ENCODE measurements around the gene FGFBP1.

Gene FGFBP1

DNA sequence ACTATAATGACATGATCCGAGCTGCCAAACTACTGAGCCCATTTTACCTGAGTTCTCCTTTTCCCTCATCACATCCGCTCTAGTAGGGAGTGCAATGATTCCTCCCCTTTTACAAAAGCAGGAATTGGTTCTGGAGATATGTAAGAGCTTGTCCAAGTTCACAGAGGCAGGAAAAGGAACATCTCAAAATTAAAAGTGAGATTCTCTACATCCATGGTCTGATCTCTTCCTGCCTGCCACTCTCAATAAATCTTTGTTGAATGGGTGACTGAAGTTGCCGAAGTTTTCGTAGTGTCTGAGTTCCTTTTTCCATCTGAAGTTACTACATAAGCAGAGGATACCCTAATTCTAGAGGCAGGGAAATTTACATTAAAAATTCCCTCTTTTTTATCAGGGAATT is at the start of gene FGFBP1:
FGFBP1 (minus strand) TSS at position 101 of the 400 bp plus-strand sequence. CDS start 2,108 bp downstream, outside the sequence.
- DNase-seq = no peak

DNA sequence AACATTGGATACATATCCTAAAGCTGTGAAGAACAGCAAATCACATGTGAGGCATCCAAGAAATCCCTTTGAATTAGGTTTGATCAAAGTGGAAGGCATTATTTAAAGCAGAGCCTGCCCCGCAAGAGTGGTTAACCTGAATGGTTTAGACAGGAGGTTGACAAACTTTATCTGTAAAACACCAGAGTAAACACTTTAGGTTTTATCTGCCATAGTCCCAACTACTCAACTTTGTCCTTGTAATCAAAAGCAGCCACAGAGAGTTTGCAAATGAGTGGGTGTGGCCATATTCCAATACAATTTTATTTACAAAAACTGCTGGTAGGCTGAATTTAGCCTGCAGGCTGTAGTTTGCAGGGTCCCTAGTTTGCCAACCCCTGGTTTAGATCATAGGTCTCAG is 49.7 kb upstream of the FGFBP1 start:
- no peak for DNase-seq

DNA sequence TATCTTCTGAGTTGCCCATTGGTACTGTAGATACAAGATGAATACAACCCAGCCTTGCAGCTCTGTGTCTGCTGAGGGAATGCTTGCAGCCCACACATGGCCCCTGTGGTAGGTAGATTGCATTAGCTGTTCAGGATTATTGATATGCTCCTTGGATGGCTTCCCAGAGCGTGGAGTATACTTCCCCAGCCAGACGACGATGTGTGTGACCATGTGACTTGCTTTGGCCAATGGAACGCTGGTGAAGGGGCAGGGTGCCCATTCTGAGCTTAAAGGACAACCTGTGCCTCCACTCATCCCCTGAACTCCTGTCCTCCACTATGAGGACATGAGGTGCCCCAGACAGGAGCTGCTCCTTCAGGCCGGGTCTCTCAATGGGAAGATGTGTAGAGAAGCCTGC is 48.4 kb upstream of the FGFBP1 start:
- no peak for DNase-seq

DNA sequence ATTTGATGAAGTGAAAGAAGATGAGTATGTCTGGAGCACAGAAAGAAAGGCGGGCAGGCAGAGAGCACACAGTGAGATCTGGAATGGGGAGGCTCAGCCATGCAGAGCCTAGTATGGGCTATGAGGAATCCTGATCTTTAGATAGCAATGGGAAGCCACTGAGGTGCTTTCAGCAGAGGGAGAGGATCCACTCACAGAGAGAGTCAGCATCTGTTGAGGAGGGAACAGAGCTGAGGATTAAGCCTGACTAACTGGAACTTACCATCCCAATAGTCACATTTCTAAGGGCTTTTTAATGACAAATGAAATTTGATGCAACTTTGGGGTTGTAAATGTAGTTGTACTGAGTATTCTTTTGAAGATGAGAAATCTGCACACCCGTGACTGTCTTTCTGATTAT is 45.1 kb upstream of the FGFBP1 start:
- DNase-seq = no peak

DNA sequence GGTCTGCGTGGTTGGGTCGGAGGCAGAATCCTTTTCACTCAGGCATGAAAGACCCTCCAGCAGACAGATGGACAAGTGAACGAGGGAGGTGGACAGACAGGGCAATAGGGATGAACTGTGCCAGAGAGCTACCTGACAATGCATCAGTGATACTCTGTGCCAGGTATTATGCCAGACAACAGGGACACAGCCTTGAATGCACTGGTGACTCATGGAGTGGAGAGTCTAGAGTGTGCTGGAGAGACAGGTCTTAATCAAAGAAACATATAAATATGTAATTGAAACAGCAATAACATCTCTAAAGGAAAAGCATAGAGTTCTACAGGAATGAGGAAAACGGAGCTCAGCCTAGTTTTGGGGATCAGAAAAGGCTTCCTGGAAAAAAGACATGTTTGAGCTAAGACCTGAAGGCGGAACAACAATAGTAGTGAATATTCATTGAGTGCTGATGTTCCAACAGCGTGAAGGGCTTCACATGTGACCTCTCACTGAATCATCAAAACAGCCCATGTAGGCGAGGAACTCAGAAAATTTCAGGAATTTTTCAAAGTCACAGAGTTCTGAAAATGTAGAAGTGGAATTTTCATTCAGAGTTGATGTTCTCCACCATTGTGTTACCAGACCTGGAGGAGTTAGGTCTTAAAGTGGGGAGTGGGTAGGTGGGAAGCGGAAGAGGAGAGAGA is 44.4 kb upstream of the FGFBP1 start:
- no peak for DNase-seq

DNA sequence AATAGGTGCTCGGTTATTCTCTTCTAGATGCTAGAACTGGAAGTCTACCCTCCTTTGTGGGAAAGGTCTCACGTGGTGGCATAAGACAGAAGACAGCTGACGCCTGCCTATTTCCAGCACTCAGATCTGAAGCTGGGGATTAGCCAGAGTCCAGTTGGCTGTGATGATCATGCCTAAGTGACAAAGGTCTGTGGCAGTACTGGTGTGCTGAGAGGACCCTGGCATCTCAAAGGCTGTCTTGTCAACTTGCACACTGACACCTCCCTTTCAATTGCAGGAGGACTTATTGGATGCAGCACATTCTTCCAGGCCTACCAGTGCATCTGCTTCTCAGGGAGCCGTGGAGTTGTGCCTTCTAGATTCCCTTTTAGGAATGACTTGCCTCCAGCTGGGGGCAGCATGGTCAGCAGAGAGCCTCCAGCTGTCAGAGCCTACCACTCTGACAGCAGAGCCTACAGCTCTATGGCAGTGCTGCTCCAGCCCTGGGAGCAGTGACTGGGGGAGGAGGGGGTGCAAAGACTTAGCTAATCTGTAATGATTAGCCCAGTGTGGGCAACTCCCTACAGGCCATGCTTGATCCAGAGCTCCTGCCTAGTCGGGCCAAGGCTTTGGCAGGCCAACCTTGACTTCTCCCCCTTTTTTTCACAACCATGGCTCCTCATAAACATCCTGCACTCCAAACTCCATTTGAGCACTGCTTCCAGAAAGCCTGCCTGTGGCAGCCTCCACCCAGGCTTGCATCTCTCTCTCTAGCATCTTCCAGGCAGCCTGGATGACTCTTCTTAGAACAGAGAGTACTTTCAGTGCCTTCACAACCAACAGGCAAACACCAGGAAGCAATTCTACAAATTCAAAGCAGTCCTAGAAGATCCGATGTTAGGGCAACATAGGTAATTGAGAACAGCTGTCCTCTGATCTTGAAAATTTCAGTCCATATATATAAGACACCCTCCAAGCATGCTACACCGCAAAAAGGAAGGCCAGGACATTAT is 38.2 kb upstream of the FGFBP1 start:
- DNase-seq = no peak

DNA sequence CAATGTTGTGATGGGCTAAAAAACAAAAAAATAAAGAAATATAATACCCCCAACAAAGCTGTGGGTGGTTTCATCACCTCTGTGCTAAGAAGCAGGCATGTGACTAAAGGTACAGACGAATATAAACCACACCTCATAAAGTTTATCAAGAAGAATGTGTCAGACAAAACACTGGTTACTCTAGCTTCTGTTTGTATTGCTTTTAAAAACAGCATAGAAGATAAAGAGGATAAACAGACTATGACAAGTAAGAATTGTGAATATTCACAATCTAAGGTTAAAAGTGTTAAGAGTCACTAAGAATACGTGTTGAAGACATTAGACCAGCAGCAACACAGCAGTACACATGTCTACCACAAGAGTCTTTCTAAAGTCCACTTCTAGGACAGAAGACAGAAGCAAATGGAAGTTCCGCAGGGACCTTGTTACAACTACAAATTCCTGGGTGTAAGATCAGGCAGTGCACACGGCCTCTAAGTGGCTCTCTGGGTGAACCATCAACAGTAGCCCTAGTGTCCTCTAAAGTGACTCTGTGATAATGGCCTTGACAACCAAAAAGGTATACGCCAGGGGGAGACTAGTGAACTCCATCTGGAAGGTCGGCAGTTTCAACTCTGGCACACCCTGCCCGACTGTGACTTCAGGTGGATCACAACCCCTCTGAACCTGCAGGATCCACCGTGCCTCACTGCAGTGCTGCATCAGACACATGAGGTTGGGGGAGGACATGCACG is 32.7 kb upstream of the FGFBP1 start:
- DNase-seq = no peak

DNA sequence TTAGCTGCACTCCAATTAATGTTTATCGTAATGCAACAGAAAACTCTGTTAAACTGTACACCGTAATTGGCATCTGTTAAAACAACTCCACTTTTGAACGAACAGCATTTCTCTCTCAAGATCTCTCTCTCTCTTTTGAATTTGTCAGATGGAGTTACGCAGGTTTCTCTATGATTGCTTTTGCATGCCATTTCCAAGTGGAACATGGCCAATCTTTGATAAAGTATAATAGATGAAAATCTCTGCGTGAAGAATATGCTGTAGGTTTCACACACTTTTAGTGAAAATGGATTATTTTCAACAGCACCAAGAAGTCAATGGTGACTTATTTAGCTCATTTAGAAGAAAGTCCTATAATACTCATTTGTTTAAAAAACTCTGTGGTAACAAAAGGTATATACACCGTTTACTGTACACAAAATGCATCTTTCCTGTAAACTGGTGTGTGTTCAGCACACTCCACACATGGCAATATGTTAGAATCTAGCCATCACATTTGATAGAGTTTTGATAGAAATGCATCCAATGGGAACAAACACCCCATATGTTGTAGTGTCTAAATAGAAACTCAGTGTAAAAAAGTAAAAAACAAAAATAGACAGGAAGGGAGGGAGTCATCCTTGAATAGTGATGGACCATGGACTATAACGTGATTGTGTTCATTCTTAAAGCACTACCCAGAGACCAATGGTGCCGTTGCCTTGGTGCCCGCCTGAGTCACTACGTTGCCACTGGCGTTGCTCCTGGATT is 30.2 kb upstream of the FGFBP1 start:
- DNase-seq = no peak

DNA sequence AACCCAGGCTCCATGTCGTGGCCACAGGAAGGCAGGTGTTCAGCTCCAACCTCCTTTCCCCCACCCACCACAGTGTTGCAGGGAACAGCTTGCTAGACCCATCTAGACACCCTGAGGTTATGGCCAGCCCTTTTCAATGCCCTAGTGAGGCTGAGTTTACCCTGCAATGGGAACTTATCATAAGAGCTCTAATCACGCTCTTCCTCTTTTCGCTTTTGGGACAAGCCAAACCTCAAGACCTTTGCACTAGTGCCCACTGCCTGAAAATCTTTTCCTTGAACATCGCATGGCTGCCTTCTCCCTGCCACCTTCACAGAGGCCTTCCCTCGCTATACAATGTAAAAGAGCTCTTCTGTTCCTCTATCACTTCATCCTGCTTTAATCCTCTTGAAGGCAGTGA is 26.8 kb upstream of the FGFBP1 start:
- DNase-seq = no peak

DNA sequence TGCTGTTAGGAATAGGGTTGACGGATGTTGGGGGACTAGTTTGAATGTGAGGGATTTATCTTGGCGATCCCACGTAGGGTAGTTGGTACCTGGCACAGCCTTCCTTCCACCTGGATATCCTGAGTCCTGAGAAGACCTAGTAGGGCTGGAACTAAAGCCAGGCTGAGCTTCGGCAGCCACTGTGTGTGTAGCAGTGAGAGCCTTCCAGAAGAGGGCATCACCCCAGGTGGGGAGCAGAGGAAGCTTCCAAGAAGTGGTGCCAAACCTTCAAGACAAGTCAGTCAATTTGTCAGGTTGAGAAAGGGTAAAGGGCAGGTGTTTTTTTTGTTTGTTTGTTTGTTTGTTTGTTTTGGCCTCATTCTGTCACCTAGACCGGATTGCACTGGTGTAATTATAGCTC is 25.6 kb upstream of the FGFBP1 start:
- no peak for DNase-seq

DNA sequence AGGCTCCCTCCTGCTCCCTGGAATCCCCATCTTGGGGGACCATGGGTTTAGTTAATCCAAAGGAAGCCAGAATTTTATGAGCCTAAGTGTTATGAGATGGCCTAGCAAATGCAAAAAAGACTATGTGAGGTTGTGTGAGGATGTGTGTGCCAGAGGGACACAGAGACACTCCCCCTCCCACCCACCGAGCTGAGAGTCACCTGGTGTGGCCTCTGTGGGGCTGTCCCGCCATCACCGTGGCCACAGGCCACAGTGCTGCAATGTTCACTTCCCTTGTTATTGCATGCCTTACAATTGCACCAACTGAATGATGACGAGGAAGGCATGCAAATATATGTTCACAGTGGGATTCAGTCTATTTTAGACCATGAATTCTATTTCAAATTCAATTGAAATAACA is 25.0 kb upstream of the FGFBP1 start:
- no peak for DNase-seq

DNA sequence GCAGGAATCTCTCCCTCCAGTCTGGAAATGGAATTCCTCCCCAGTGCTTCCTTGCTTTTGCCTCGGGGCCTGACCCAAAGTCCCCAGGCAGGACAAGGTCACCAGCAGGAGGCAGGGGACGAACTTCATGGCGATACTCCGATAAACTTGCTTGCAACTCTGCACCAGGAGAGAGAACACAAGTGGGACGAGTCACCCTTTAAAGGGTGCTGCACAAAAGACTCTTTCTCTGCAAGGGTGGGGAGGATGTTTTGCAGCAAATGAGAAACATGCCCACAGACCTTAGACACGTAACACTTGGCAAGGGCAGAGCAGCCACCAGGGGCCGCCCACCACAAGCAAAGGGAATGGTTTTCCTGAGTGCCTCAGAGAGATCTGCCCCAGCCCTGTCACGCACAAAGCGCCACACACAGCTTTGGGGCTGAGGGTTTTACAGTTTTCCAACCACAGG is 24.5 kb upstream of the FGFBP1 start, which contains the start of gene FGFBP2:
FGFBP2 (minus strand) TSS at position 175 of the 451 bp plus-strand sequence; CDS start at position 129, 46 bp downstream.
- DNase-seq = no peak

DNA sequence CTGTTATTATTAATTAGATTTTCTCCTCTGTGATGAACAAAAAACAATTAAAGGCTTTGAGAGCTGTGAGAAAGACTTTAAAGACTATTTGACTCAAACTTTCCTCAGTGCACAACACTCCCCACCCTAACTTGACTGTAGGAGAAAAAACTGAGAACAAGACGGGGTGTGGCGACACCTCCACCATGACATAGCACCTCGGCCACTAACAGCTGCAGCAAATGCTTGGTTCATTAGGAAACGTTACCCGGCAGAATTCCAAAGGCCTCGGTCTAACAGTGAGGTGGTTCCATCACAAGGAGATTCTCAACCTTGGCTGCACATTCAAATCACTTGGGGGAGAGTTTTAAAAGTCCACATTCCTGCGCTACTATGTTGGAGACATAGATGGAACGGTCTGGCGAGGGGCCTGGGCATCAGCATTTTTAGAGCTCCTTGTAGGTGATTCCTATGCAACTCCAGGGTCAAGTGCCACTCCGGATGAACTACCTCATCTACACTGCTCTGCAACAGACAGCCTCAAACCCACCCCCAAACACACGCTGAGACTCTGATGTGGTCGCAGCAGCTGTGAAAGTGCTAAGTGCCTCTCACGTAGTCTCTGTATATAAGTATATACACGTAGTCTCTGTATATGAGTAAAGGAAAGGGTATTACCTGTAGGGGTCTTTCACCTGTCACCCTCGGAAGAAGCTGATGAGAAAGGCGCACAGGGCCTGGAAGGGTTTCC is 23.4 kb upstream of the FGFBP1 start:
- no peak for DNase-seq

DNA sequence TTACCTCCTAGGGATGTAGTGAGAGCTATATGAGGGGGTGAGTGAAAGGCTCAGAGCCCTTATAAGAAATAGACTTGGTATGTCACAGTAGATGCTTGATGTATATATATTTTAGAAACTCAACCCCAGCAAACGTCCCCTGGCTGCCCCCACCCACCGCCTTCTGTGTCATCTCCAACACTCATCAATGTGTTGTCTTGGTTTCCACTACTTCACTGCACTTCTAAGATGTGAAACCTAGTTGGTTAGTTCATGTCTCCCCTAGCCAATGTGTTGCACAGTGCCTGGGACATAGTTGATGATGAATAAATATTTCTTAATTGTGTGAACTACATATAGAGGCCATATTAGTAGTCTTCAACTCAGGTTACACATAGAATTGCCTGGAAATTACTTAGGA is 20.0 kb upstream of the FGFBP1 start:
- DNase-seq = no peak

DNA sequence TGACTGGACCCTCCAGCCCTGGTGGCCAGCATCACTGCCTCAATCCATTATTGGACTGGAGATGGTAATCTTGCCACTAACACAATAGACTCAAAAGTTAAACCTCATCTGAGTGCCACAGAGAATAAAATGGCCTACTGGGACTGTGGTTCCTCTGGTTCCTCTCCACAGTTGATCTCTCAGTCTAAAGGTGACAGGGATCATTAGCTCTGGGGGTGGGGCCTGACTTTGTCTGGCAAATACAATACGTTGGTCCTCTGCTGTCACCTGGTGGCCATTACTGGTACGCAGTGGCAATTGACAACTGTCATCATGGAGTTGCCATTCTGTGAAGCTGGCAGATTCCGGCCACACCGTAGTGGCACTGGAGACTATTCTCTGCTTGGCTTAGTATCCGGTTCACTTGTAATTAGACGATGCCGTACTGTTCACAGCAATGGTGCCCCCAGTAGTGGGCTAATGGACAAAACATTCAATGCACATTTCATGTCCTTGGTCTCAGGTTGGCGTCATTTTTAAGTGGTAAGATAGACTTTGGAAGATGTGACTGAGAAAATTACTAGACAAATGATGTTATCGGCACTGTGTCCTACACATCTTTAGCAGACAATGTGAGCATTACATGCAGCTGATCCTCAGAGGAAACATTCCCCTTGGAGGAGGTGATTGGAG is 17.8 kb upstream of the FGFBP1 start:
- peak; percentile 1 for DNase-seq

DNA sequence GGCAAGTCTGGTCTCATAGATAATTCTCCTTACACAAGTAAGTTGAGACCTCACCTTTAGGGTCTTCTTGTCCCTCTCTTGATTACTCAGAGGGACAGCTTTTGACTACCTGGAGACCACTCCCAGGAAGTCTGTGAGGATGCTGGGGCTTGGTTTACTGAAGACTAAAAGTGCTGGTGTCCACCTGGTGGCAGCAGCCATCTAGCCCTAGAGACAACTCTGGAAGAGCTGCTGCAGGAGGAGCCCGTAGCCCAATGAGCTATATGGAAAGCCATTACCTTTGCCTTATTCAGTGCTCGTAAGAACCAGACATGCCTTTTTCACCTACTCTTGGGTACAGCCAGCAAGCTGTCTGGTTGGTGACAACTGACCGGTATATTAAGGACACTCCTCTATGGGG is 17.1 kb upstream of the FGFBP1 start:
- no peak for DNase-seq

DNA sequence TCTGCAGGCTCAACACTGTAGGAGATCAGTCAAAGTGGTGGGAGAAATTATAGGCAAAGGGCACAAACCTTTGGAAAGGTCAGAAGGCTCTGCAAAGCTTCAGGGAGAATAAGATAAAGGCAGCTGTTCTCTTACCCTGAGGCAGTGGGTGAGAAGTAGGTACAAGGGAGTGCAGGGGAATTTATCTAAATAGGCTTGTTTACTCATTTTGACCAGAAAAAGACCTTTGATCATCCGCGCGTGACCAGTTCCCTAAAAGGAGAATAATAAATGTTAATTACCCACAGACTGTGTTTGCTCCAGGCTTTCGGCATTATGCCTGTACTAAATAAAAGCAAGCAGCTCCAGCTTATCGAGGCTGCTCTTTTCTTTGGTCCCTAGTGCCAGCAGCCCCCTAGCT is 15.1 kb upstream of the FGFBP1 start:
- DNase-seq = no peak

DNA sequence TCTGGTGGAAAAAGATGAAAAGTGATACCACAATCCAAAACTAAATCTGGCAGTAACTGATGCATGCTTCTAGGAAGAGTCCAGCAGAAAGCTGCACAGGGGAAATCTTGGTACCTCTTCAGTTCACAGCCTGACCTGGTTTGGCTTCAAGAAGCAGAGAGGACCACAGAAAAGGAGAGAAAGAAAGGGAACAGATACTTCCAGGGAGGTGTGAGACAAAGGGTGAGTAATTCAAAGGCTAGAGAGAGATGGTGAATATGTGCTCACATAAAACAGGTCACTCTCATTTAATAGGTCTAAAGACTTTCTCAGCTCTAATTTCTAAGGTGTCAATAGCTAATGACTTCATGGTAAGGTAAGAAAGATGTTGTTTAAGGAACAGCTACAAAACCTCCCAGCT is 13.2 kb upstream of the FGFBP1 start:
- no peak for DNase-seq

DNA sequence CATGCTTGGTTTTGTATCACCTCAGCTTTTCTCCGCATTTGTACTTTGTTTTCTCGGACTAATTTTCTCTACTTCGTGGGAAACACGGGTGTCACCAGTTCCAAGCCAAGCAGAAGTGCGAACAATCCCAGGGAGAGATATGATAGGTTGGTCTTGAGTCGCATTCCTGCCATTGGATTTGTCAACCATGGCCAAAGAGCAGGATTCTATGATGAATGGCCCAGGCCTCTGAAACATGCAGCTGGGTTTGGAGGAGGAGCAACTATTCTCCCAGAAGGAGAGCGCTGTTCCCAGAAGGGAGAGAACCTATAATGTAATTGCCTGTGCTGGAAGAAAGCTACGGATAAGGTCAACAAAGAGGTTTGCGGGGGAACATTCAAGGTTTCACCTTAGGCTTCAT is 10.3 kb upstream of the FGFBP1 start:
- DNase-seq = no peak

DNA sequence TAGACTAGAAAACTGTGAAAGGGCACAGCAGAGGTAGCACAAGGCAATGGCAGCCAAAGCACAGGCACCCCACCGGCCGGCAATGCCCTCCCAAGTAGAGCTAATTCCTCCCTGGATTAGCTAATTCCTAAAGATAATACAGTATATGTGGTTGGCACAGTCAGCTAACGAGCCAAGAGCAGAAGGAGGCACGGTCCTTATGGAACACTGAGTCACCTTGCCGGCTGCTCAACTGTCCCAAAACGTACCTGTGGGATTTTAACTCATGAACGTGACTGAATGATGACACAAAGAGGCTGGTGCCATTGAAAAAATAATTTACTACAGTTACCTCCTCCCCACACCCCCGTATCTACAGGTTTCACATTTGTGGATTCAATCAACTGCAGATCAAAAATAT is 9.1 kb upstream of the FGFBP1 start:
- DNase-seq = no peak

DNA sequence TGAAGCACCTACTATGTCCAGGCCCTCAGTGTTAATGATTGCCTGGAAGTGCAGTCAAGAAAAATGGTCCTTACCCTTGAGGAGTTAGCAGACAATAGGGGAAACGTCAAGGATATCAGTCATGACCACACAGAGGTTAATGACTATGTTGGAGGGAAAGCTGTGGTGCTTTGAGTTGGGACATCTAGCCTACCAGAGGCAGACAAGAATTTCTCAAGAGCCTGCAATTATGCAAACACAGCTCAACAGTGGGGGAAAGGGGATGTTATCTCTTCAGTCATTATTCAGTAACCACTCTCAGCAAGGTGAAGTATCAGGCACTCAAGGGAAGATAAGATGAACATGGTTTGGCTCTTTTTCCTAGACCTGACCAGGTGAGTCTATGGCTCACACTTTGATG is 7.0 kb upstream of the FGFBP1 start:
- no peak for DNase-seq

All from NCI-H2171 (cell line).